COLO829 (cell line): ENCODE results near the gene THAP2.
"Not testable (repeated sequence)": the region's sequence is repeated elsewhere in the genome, so short reads cannot be mapped to it uniquely, and the experiment has no call there.

Source experiments
- DNase-seq: peaks from one replicate; pipeline ENCODE4 v3.0.0; 2012; ENCODE audit warnings: low spot score

Gene THAP2

GRCh38 chr12:71662849-71663560 is 1.1 kb upstream of the THAP2 start:
- no peak for DNase-seq

GRCh38 chr12:71664411-71665089 is 449 bp downstream of the THAP2 start:
- peak; percentile 8 for DNase-seq

- no peak for DNase-seq
These were observed 976 bp downstream of the THAP2 start for GRCh38 chr12:71665090-71665463.

GRCh38 chr12:71666259-71666658 is 2.2 kb downstream of the THAP2 start:
- no peak for DNase-seq

- DNase-seq: no peak
These were observed 7.2 kb downstream of the THAP2 start for GRCh38 chr12:71671311-71671710.

GRCh38 chr12:71671816-71672215 is 7.7 kb downstream of the THAP2 start:
- no peak for DNase-seq

- no peak for DNase-seq
These were observed 18.4 kb downstream of the THAP2 start for GRCh38 chr12:71682466-71682865.

GRCh38 chr12:71683633-71684032 is 19.5 kb downstream of the THAP2 start:
- no peak for DNase-seq

- no peak for DNase-seq
These were observed 20.0 kb downstream of the THAP2 start for GRCh38 chr12:71684081-71684480.

- DNase-seq: no peak
These were observed 21.3 kb downstream of the THAP2 start for GRCh38 chr12:71685312-71685906.

GRCh38 chr12:71685914-71686657 is 22.0 kb downstream of the THAP2 start, which contains the start of gene TMEM19:
Gene TMEM19, plus strand, starts transcription at chr12:71686082. Its CDS starts 599 bp downstream, at chr12:71686681.
- peak; percentile 76 for DNase-seq

- DNase-seq: no peak
These were observed 22.5 kb downstream of the THAP2 start for GRCh38 chr12:71686658-71687025.

- DNase-seq: not testable (repeated sequence)
These were observed 23.1 kb downstream of the THAP2 start for GRCh38 chr12:71687172-71687571.

GRCh38 chr12:71688961-71689570 is 25.0 kb downstream of the THAP2 start:
- no peak for DNase-seq

GRCh38 chr12:71691504-71692129 is 27.5 kb downstream of the THAP2 start:
- no peak for DNase-seq

GRCh38 chr12:71693126-71693525 is 29.0 kb downstream of the THAP2 start:
- no peak for DNase-seq

- DNase-seq: not testable (repeated sequence)
These were observed 29.6 kb downstream of the THAP2 start for GRCh38 chr12:71693651-71694050.

- DNase-seq: no peak
These were observed 30.2 kb downstream of the THAP2 start for GRCh38 chr12:71694099-71694820.

GRCh38 chr12:71695782-71696181 is 31.7 kb downstream of the THAP2 start:
- DNase-seq: no peak

GRCh38 chr12:71702181-71702580 is 38.1 kb downstream of the THAP2 start:
- DNase-seq: not testable (repeated sequence)

- no peak for DNase-seq
These were observed 38.5 kb downstream of the THAP2 start for GRCh38 chr12:71702590-71702989.
